Heart left ventricle (tissue), 13 donors: ENCODE results near the gene PRXL2C.

Experiments used
- CTCF ChIP-seq, 12 donors: fragments of 200-600 bp; sonication (generic) in 4 of 12; IDR thresholded peaks; one replicate each; pipeline versions ENCODE4 v1.5.0 to v1.8.0; 2018 to 2022; ENCODE audit warnings: antibody characterized with exemption in 12 of 12, mild to moderate bottlenecking in 5 of 12
- POLR2A ChIP-seq, 2 donors: fragments of 450-650 bp; IDR thresholded peaks; one replicate each; pipeline ENCODE4 v1.6.1; 2017; ENCODE audit warnings: antibody characterized with exemption in 2 of 2, mild to moderate bottlenecking in 2 of 2, moderate library complexity in 2 of 2
- donor health status: ischemic (EF 13 %, LVEDD 7.1; RV severe dilation, severe dysfunction).
- donor health status: DM: no; HTN: yes; CAD: no.
- donor health status: DM: no; HTN: no; CAD: no.
- donor health status: ischemic (EF 25% LVEDD 6.9; RV normal size, moderate dysfunction).
- donor health status: ischemic (EF 25% LVEDD 5.7; RV mildly dilated, moderate dysfunction).
- donor health status: ischemic (EF 35%, LVEDD 5.7; RV mildly dilated, moderate dysfunction).
- donor health status: nonischemic (EF 11% LVEDD 7.7; RV severe dilation, severe dysfunction).
- donor health status: DM: yes; HTN: yes; CAD: no.
- donor health status: PGD.
- donor health status: ischemic (EF 29% LVEDD 5.4; RV normal size, mild dysfunction).
- donor health status: nonischemic (EF 23%, LVEDD 6.1; RV moderate dilation, normal function).

DNA sequence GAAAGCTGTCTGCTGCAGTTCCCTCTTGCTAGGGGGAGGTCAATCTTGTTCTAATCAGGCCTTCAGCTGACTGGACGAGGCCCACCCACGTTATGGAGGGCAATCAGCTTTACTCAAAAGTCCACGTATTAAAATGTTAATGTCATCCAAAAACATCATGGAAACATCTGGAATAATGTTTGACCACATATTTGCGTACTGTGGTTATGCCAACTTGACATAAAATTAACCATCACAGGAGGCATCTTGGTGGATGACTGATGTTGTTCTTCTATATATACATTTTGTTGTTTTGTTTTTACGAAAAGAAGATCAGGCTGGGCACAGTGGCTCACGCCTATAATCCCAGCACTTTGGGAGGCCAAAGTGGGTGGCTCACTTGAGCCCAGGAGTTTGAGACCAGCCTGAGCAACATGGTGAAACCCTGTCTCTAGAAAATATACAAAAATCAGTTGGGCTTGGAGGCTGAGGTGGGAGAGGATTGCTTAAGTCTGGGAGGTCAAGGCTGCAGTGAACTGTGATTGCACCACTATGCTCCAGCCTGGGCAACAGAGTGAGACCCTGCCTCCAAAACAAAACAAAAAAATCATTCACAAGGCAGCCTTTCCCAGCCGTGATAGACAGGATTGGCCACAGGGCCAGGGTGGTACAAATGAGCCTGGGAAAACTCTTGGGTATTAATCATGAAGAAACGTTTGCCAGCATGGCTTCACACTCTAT is 33.8 kb upstream of the PRXL2C start:
- no peak for TF ChIP-seq CTCF (IDR thresholded peaks at IDR 0.05)
- no peak for TF ChIP-seq POLR2A (IDR thresholded peaks at IDR 0.05)
